Progenitor cell of endocrine pancreas (in vitro differentiated cells): Measurements from ENCODE around the gene SAFB. TPM values are rescaled to one million over a fixed set of nuclear protein-coding genes. Genes with fewer than 3 reads are reported as not detected.

ENCODE experiments used
- DNase-seq: peaks from one replicate; pipeline ENCODE4 v3.0.0; 2021; ENCODE audit warnings: low spot score; ENCODE audit not compliant: unreplicated experiment
- H3K27ac Mint-ChIP-seq: 2 replicates; pipeline ENCODE4 v1.8.0; 2021; ENCODE audit warnings: mild to moderate bottlenecking, moderate library complexity, mixed read lengths
- H3K27me3 Mint-ChIP-seq: 2 replicates; pipeline ENCODE4 v1.8.0; 2021; ENCODE audit warnings: mixed read lengths
- H3K36me3 Mint-ChIP-seq: 2 replicates; pipeline ENCODE4 v1.8.0; 2022; ENCODE audit warnings: mixed read lengths; ENCODE audit not compliant: insufficient read depth
- H3K4me1 Mint-ChIP-seq: 2 replicates; pipeline ENCODE4 v1.8.0; 2021; ENCODE audit warnings: low read depth, mixed read lengths
- H3K4me3 Mint-ChIP-seq: 2 replicates; pipeline ENCODE4 v1.8.0; 2021; ENCODE audit warnings: low read depth, mild to moderate bottlenecking, moderate library complexity, mixed read lengths
- H3K9me3 Mint-ChIP-seq: 2 replicates; pipeline ENCODE4 v1.8.0; 2021; ENCODE audit warnings: low read depth, mixed read lengths
- CTCF ChIP-seq: fragments of 200-600 bp; sonication (generic); IDR thresholded peaks from one replicate; pipeline ENCODE4 v1.5.0; 2021; ENCODE audit warnings: antibody characterized with exemption, mild to moderate bottlenecking; ENCODE audit not compliant: unreplicated experiment
- total RNA-seq: library from RNA; stranded (reverse); gene quantifications from 2 replicates; pipeline ENCODE4 v1.2.1, GENCODE V29; 2021

The SAFB gene
- total RNA-seq, 1 donor from 2014 or later = 169 TPM

GRCh38 chr19:5588441-5588840 is 34.4 kb upstream of the SAFB start:
- Mint-ChIP-seq H3K9me3 (no peaks in the 10 kb centered on the region), H3K27ac (no peak overlapping the region), H3K4me3 (no peak overlapping the region), H3K4me1 (peaks cover 4% of the 10 kb centered on the region), H3K36me3 (peaks cover 18% of the 10 kb centered on the region), H3K27me3 (no peaks in the 10 kb centered on the region)
- no peak for TF ChIP-seq CTCF
- no peak for DNase-seq

DNA sequence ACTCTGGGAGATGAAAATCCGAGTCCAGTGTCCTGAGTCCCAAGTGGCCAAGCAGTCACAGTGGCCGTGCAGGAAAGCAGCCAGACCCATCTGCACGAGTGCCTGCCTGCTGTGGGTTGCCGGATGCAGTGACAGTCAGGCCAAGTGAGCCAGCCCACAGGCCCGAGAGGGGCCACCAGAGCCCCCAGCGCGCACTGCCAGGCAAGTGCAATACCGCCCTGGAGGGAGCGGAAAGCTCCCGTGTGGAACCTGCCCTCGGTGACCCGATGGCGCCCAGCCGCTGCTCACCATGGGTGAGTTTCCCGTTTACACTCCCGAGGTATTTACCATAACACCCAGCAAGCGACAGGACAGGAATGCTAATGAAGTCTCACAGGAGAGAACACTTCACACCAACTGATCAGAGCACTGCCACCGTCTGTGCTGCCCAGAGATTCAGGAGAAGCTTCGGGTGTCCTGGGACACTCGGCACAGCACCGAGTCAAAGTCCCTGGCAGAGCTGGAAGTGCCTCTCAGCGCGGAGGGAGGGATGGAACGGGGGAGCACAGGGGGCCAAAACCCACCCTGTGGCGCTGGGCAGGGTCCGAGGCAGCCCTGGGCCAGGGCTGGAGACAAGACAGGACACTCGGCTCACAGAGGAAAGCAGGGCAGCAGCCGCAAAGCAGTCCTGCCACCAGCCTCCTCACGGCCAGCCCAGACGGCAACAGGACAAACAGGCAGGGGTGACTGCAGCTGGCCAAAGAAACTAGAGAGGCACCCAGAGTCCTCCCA is 33.8 kb upstream of the SAFB start:
- Mint-ChIP-seq H3K27me3 (no peaks in the 10 kb centered on the region), H3K4me1 (peaks cover 4% of the 10 kb centered on the region), H3K4me3 (no peak overlapping the region), H3K27ac (no peak overlapping the region), H3K36me3 (peaks cover 20% of the 10 kb centered on the region), H3K9me3 (no peaks in the 10 kb centered on the region)
- TF ChIP-seq CTCF = no peak
- DNase-seq = no peak

DNA sequence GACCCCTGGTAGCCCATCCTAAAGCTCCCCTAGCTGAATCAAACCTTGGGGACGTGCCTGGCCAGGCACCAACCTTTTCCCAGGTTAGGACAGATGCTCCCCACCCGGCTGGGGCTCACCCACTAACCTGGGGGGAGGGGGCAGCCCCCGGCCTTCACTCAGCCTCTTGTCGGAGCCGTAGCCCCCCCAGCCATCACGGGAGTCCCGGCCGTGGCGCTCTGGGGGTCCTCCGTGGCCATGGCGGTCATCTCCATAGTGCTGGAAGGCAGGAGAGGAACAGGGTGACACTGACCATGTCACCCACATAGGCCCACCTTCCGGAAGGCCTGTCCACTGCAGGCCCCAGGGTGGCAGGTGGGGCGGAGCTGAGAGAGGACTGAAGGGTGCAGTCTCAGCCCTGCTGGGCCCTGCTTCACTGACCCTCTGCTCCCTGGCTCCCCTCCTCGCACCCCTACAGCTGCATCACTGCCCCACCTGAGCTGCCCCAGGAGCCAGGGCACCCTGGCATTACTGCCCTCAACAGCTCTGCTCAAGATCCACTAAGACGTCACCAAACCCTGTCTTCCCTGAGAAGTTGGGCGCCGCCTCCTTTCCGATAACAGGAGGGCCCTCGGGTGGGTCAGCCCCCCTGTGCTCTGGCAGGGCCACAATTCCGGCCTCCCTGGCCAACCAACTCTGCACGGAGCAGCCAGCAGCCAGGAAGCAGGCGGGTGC is 32.6 kb upstream of the SAFB start:
- Mint-ChIP-seq H3K4me3 (no peak overlapping the region), H3K4me1 (peaks cover 4% of the 10 kb centered on the region), H3K36me3 (peaks cover 21% of the 10 kb centered on the region), H3K27ac (no peak overlapping the region), H3K9me3 (no peaks in the 10 kb centered on the region), H3K27me3 (no peaks in the 10 kb centered on the region)
- no peak for DNase-seq
- no peak for TF ChIP-seq CTCF

GRCh38 chr19:5590865-5591154 is 32.1 kb upstream of the SAFB start:
- TF ChIP-seq CTCF = no peak
- H3K4me3 Mint-ChIP-seq = no peak overlapping the region
- H3K27ac Mint-ChIP-seq = no peak overlapping the region
- H3K27me3 Mint-ChIP-seq = no peaks in the 10 kb centered on the region
- DNase-seq = no peak
- peaks cover under 1% of the 10 kb centered on the region for H3K4me1 Mint-ChIP-seq
- H3K9me3 Mint-ChIP-seq = no peaks in the 10 kb centered on the region
- peaks cover 25% of the 10 kb centered on the region for H3K36me3 Mint-ChIP-seq

- DNase-seq = no peak
- Mint-ChIP-seq H3K27ac (no peak overlapping the region), H3K4me3 (no peak overlapping the region), H3K4me1 (no peaks in the 10 kb centered on the region), H3K9me3 (no peaks in the 10 kb centered on the region), H3K27me3 (no peaks in the 10 kb centered on the region), H3K36me3 (peaks cover 25% of the 10 kb centered on the region)
- TF ChIP-seq CTCF = no peak
Observed at GRCh38 chr19:5591476-5591875, 31.4 kb upstream of the SAFB start.
